Activated CD4-positive, alpha-beta T cell treated with anti-CD3 and anti-CD28 coated beads, Interleukin-2, Interleukin-4, amounts not matched to agents 100 ng/mL and 50 ng/mL, durations not matched to agents 16 hours and 8 hours (primary cell): ENCODE measurements around the gene WIPF1.

Source experiments
- DNase-seq: peaks from one replicate; pipeline ENCODE4 v3.0.0-alpha.2; 2020; ENCODE audit warnings: low spot score

Gene WIPF1

DNA sequence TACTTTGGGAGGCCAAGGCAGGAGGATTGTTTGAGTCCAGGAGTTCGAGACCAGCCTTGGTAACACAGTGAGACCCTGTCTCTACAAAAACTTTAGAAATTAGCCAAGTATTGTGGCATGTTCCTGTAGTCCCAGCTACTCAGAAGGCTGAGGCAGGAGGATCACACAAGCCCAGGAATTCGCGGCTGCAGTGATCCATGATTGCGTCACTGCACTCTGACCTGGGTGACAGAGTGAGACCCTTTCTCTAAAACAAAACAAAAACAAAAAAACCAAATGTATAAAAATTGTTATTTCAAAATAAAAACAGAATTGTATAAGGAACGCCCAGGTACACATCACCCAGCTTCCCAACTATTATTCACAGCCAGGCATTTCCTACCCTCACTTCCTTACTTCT lies 56.7 kb downstream of the WIPF1 start:
- DNase-seq: no peak

DNA sequence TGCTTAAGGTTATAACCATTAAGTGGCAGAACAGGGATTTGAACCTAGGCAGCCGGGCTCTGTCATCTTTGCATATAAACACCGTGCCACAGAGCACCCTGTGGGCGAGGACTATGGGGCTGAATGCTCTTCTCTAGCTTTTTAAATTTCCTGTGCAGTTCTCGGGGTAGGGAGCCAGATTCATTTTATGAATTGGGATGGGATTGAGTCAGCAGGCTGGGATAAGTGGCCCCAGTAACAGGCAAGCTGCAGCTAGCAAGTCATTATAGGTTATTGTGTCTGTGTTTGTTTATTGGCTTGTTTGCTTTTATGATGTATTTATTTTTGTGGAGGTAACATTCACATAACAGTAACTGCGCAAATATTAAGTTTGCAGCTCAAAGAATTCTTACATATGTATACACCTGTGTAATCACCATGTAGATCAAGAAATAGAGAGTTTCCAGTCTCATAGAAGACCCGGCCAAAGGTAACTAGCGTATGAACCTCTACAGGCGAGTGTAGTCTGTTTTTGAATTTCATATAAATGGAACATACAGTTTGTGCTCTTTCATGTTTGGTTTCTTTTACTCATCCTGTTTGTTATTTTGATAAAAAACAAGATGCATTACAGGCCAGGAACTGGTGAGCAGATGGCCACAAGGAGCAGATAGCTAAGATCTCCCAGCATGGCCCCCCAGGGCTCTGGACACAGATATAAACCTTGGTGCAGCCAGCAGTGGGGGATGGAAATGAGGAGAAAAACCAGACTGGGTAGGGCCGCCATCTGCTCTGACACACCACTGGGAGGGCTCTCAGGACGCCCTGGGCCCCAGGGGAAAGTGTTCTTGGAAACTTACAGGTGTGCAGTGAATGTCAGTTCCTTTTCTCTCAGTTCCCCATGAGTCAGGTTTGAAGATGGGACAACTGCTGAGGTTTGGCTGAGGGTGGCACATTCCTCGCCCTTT lies 61.6 kb downstream of the WIPF1 start:
- no peak for DNase-seq

DNA sequence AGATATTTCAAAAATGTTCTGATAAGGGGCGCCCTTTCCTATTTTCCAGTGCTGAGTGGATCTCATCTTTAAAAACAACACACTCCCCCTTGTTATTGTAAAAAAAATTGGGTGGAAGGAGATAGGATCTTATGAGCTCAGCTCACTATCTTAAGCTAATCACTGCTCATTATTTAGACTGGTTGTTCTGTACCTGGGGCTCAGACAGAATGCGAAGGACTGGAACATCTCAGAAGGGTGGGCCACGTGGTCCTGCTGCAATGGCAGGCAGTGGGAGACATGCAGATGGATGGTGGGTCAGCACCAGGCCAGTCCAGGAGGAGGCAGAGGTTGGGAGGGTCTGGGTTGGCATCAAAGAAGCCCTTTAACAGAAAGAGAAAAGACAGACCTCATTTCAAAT lies 62.5 kb downstream of the WIPF1 start:
- DNase-seq: no peak

DNA sequence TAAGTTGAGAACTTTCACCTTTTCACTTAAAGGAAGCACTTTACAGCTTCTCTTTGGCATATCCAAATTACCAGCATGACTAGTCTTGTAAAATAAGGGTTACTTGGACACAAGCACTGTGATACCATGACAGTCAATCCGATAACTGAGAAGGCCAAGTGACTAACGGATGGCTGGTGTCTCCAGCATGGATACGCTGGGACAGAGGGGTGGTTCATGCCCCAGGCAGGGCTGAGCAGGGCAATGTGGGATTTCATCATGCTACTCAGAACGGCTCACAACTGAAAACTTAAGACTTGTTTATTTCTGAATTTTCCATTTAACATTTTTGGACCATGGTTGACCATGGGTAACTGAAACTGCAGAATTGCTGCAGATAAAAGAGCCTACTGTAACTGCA lies 67.7 kb downstream of the WIPF1 start:
- DNase-seq: no peak

DNA sequence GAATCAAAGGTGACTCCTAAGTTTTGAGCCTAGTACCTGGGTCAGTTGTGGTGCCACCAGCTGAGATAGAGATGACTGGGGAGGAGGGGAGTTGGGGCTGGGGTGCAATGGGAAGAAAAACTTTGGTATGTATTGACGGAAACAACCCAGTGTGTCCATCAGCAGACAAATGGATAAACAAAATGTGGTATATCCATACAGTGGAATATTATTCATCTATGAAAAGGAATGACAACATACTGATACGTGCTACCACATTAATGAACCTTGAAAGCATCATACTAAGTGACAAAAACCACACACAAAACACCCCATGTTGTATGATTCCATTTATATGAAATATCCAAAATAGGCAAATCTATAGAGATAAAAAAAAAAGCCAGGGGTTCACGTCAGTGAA lies 69.6 kb downstream of the WIPF1 start:
- DNase-seq: no peak

DNA sequence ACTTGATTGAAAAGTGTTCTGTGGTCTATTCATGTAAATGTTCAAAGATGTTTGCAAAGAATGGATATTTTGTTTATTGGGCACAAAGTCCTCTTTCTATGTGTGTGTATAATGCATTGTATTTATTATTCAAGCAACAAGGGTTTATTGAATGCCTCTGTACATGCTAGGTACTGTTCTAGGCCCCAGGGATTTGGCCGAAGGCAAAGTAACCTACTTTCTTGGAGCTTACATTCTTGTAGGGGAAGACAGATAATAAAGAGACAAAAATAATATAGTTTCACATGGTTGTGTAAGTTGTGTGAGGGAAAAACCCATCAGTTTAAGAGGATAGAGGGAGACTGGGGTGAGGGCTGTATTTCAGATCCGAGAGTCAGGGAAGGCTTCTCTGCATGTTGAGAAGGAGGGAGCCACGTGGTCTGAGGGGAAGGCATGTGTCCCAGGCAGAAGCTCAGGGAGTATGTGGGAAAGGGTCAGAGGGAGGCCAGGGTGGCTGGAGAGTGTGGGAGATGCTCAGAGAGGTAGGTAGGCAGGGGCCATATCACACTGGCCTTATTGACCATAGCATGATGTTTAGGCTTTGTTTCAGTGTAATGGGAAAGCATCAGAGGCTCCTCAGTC lies 70.4 kb downstream of the WIPF1 start:
- no peak for DNase-seq

DNA sequence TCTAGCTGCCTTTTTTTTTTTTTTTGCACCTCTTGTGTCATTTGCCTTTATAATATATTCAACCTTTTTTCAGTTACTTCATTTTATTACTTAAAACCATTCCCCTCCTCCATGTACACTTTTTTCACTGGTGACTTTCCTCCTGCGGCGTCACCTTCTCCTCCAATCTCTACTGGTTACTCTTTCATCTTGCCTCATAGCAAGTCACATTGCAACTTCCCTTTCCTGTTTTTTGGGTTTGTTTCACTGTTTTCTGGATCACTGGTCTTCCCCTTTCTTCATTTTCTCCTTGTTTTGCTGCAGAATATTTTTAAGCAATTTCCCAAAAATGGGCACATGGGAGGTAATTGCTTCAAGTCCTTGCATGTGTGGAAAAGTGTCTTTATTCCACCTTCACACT lies 73.1 kb downstream of the WIPF1 start:
- no peak for DNase-seq

DNA sequence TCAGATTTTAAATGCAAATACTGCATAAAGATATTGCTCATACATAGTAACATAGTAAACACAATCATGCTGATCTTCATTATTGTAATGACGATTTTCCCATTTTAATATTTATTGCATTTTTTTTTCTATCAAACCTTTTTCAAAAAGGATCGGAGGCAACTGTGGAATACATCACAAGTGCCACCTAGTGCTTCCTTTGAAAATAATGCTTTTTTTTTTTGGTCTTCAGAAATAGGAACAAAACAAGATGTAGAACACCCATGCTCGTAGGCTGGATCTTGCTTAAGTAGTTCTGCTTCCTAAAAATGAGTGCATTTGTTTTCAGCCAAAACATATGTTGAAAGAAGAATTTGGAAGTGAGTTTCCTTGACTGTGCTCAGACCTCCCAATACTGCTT lies 75.1 kb downstream of the WIPF1 start:
- DNase-seq: no peak

DNA sequence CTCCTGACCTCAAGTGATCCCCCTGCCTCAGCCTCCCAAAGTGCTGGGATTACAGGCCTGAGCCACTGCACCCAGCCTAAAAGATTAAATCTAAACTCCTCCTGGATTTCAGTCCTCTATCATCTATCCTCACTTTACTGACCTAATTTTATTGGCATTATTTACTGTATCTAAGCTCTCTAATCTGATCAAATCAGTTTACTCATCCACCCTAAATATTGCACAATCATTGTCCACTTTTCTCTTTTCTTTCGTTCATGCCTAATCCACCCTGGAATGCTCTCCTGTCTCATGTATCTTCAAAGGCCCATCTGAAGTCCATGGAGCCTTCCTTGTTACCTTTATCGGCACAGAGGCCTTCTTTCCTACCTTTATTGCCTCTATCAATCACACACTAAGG lies 79.2 kb downstream of the WIPF1 start:
- DNase-seq: no peak

DNA sequence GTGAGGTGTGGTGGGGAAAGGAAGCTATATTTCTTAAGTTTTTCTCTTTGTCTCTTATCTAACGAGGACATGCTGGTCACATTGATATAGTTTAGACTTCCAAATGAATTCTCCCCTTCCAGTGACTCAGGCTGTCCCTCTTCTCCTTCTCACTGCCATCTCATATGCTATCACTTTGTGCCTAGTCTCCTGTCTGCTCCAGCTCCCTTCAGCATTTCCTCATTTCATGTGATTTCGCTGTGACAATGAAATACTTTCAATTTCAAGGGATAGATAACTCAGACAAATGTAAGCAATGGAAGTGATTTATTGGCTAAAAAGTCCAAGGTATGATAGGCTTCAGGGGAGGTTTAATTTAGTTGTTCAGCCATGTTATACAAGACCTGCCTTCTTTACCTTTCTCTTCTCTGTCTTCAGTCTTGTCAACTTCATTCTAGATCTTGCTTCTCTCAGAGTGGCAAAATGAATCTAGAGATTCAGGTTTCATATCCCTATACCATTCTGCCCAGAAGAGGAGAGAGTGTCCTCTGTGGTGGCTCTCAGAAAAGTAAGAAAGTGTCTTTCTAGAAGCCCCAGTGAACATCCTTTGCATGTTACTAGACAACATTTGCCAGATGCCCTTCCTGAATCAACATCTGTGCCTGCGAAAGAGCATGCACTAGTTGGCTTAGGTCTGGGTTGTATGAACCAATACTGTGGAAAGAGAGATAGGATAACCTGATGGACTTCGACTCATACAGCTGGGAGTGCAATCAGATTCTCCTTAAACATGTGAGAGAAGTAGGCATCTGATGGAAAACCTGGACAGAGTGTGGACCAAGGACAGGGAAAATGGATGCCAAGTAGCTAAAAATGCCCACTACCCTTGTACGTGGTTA lies 80.9 kb downstream of the WIPF1 start:
- DNase-seq: no peak

DNA sequence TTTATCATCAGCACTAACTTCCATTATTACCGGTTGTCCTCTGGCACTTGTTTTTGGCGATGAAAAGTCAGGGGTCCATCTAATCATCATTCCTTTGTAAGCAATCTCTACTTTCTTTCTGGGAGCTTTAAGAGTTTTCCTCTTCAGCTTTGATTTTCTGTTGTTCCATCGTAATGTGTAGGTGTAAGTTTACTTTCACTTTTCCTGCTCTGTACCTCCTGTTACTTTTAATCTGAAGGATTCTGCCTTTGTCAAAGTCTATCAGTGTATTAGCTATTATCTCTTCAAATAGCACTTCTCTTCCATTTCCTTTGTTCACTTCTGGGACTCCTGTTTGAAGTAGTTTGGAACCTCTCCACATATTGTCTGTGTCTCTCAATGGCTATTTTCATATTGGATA lies 85.3 kb downstream of the WIPF1 start:
- no peak for DNase-seq

DNA sequence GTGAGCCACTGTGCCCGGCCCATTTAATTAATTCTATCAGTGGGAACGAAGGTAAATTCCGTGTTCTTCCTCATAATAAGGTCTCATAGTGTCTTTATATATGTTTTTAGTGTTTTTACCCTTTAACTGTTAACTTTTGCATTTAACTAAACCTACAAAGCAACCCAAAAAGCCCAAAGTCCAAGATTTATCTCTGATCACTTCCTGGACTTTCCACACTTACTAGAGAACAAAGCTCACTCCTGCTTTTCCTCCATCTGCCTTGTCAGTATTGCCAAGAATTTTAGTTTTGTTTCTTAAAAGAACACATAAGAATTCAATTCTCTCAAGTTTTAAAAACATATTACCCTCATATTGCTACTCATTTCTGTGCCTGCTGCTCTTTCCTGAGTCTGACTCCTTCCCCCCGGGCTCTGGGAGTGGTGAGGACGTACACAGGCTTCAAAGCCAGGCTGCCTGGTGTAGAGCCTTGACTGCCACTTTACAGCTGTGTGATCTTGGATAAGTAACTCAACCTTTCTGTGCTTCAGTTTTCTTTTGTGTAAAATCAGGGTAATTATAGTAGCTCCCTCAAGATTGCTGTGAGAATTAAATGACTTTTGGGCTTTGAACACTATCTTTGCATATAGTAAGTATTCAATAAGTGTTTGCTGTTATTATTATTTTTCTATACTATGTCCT lies 85.9 kb downstream of the WIPF1 start:
- DNase-seq: no peak

DNA sequence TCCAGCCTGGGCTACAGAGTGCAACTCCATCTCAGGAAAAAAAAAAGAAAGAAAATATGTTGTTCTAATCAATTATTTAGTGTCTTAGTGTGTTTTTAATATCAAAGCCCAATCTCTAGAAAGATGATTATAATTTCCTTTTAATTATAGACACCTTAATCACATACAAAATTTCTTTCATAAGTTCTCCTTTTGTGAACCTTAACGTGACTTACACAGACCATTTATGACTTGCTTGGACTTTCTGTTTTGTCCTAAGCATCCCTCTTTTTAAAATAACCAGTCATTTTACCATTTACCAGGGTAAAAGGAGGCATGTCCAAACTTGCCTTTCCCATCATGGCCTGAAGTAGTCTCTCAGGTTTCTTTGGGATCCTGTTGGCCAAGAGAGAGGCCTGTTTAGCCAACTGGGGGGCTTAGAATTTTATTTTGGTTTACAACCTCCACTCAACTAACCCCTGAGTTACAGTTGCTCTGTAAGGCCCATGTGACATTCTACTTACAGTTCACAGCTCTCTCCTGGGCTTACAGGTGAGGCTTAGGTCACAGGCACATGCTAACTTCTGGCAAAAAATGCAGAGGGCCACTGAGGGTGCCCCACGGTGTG lies 86.9 kb downstream of the WIPF1 start:
- DNase-seq: no peak
